Neural progenitor cell (in vitro differentiated cells): ENCODE data around the gene CDCP1. TPM values are rescaled to one million over a fixed set of nuclear protein-coding genes. Genes with fewer than 3 reads are reported as not detected.

Source experiments
- DNase-seq: peaks from one replicate; pipeline ENCODE4 v3.0.0-alpha.2; 2016; ENCODE audit warnings: low spot score
- H2AFZ ChIP-seq: fragments of 200-600 bp; sonication (generic); replicated peaks from 2 replicates; pipeline ENCODE4 v1.6.1; 2016; ENCODE audit warnings: antibody characterized with exemption
- H3F3A ChIP-seq: fragments of 200-600 bp; sonication (generic); 2 replicates; pipeline ENCODE4 v1.6.1; 2016; ENCODE audit warnings: antibody characterized with exemption, low read depth
- H3K27ac ChIP-seq: fragments of 200-600 bp; sonication (generic); 2 replicates; pipeline ENCODE4 v1.5.1; 2016; ENCODE audit warnings: mild to moderate bottlenecking
- H3K27me3 ChIP-seq: fragments of 200-600 bp; sonication (generic); 2 replicates; pipeline ENCODE4 v1.6.1; 2016; ENCODE audit warnings: mild to moderate bottlenecking, moderate library complexity
- H3K36me3 ChIP-seq: fragments of 200-600 bp; sonication (generic); 2 replicates; pipeline ENCODE4 v1.5.1; 2016
- H3K4me1 ChIP-seq: fragments of 200-600 bp; sonication (generic); 2 replicates; pipeline ENCODE4 v1.6.1; 2016; ENCODE audit warnings: mixed run types
- H3K4me2 ChIP-seq: fragments of 200-600 bp; sonication (generic); 2 replicates; pipeline ENCODE4 v1.6.1; 2016
- H3K4me3 ChIP-seq: fragments of 200-600 bp; sonication (generic); 2 replicates; pipeline ENCODE4 v1.5.1; 2016
- H3K79me2 ChIP-seq: fragments of 200-600 bp; sonication (generic); 2 replicates; pipeline ENCODE4 v1.6.1; 2016; ENCODE audit warnings: low read depth
- H3K9ac ChIP-seq: fragments of 200-600 bp; sonication (generic); 2 replicates; pipeline ENCODE4 v1.6.1; 2016
- H3K9me3 ChIP-seq: fragments of 200-600 bp; sonication (generic); 2 replicates; pipeline ENCODE4 v1.5.1; 2016; ENCODE audit warnings: low read depth
- H4K20me1 ChIP-seq: fragments of 200-600 bp; sonication (generic); 2 replicates; pipeline ENCODE4 v1.6.1; 2016; ENCODE audit warnings: low read depth
- H3K27ac Mint-ChIP-seq: 3 replicates; pipeline ENCODE4 v1.8.0; 2021; ENCODE audit warnings: mixed read lengths
- H3K27me3 Mint-ChIP-seq: 2 replicates; pipeline ENCODE4 v1.8.0; 2022; ENCODE audit warnings: low read depth, mild to moderate bottlenecking, inconsistent platforms, moderate library complexity, mixed read lengths; ENCODE audit not compliant: insufficient read depth
- H3K36me3 Mint-ChIP-seq: 3 replicates; pipeline ENCODE4 v1.8.0; 2021; ENCODE audit warnings: mixed read lengths
- H3K4me1 Mint-ChIP-seq: 3 replicates; pipeline ENCODE4 v1.8.0; 2021; ENCODE audit warnings: mixed read lengths
- H3K4me3 Mint-ChIP-seq: 3 replicates; pipeline ENCODE4 v1.8.0; 2021; ENCODE audit warnings: mild to moderate bottlenecking, moderate library complexity, mixed read lengths
- H3K9me3 Mint-ChIP-seq: 3 replicates; pipeline ENCODE4 v1.8.0; 2020; ENCODE audit warnings: mixed read lengths
- CTCF ChIP-seq: fragments of 200-600 bp; sonication (generic); IDR thresholded peaks from 2 replicates; pipeline ENCODE4 v1.5.1; 2017; ENCODE audit warnings: antibody characterized with exemption, mild to moderate bottlenecking
- EZH2 ChIP-seq: fragments of 200-600 bp; sonication (generic); IDR thresholded peaks from 2 replicates; pipeline ENCODE4 v1.6.1; 2017; ENCODE audit warnings: antibody characterized with exemption, mild to moderate bottlenecking, moderate library complexity
- EZH2phosphoT487 ChIP-seq: fragments of 200-600 bp; sonication (generic); IDR thresholded peaks from 2 replicates; pipeline ENCODE4 v1.6.1; 2017; ENCODE audit warnings: antibody characterized with exemption
- total RNA-seq: library from RNA; depleted of rRNA; stranded (reverse); fragments of >200 nt; gene quantifications from 2 replicates; pipeline ENCODE4 v1.2.3, GENCODE V29; 2015; ENCODE audit warnings: low replicate concordance

Gene CDCP1
- total RNA-seq, 1 donor from 2014 or later, result 0.24 TPM

GRCh38 chr3:45093176-45093575 is 53.0 kb downstream of the CDCP1 start:
- H3K4me2 ChIP-seq, result no peak overlapping the region
- H3K27me3 ChIP-seq, result no peaks in the 10 kb centered on the region
- H3K9ac ChIP-seq, result no peak overlapping the region
- H3K4me3 ChIP-seq, result no peak overlapping the region
- no peak overlapping the region for H3K27ac Mint-ChIP-seq
- H3K27ac ChIP-seq, result no peak overlapping the region
- no peaks in the 10 kb centered on the region for H3F3A ChIP-seq
- no peaks in the 10 kb centered on the region for H4K20me1 ChIP-seq
- no peak for DNase-seq
- no peak for TF ChIP-seq EZH2phosphoT487
- no peak for TF ChIP-seq CTCF
- no peaks in the 10 kb centered on the region for H3K9me3 ChIP-seq
- H3K4me1 ChIP-seq, result no peaks in the 10 kb centered on the region
- peaks cover 11% of the 10 kb centered on the region for H3K4me1 Mint-ChIP-seq
- no peaks in the 10 kb centered on the region for H3K36me3 Mint-ChIP-seq
- peaks cover 2% of the 10 kb centered on the region for H3K27me3 Mint-ChIP-seq
- no peak overlapping the region for H3K4me3 Mint-ChIP-seq
- H2AFZ ChIP-seq, result no peak overlapping the region
- no peaks in the 10 kb centered on the region for H3K79me2 ChIP-seq
- H3K36me3 ChIP-seq, result no peaks in the 10 kb centered on the region
- H3K9me3 Mint-ChIP-seq, result no peaks in the 10 kb centered on the region

DNA sequence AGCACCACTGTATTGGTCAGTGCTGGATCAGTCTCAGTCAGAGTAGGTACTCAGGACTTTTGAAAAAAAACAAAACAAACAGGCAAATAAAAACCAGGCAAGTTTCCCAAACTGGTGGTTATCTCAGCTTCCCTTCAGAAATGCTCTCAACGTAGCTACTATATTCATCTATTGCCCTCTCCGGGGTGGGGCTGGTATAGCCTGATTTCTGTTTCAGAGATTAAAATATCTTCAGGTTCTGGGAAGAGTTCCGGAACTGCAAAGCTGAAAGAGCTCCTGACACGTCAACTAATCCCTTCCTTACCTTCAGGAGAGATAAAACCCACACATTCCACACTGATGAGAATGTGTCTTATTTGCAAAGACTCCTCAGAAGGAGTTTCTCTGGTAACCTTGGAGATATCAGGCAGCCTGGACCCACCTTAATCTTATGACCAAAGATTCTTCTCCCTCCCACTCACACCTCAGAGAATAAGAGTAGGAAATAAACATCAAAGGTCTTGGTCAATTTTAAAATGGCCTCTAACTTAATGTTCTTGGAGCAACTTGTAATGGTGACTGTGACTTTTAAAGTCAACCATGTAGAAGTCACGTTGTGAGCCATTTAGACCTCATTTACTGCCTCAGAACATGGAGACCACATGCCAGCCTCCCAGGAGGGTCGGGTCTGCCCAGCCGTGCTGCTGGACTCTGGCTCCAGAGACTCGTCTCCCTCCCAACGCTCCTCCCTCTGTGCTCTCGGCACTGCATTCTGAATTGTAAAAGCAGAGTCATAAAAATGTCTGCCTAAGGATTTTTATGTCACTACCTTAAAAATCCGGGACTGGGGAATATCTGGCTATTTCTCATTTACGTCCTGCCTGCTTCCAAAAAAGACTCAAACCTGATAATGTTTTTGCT is 53.8 kb downstream of the CDCP1 start:
- Histone ChIP-seq H3K4me2 (no peak overlapping the region), H3K27me3 (no peaks in the 10 kb centered on the region), H3K4me1 (no peaks in the 10 kb centered on the region), H3K9me3 (no peaks in the 10 kb centered on the region), H3K79me2 (no peaks in the 10 kb centered on the region), H3K27ac (no peak overlapping the region), H3F3A (no peaks in the 10 kb centered on the region), H4K20me1 (no peaks in the 10 kb centered on the region), H3K9ac (no peak overlapping the region), H2AFZ (no peak overlapping the region), H3K4me3 (no peak overlapping the region), H3K36me3 (no peaks in the 10 kb centered on the region)
- no peaks in the 10 kb centered on the region for H3K36me3 Mint-ChIP-seq
- TF ChIP-seq CTCF (no peak), EZH2 (no peak), EZH2phosphoT487 (no peak)
- DNase-seq, result no peak
- H3K27me3 Mint-ChIP-seq, result peaks cover 5% of the 10 kb centered on the region
- H3K27ac Mint-ChIP-seq, result no peak overlapping the region
- no peak overlapping the region for H3K4me3 Mint-ChIP-seq
- no peaks in the 10 kb centered on the region for H3K9me3 Mint-ChIP-seq
- peaks cover 11% of the 10 kb centered on the region for H3K4me1 Mint-ChIP-seq

- Histone ChIP-seq H3K9ac (no peak overlapping the region), H3K4me2 (no peak overlapping the region), H3K79me2 (no peaks in the 10 kb centered on the region), H3F3A (no peaks in the 10 kb centered on the region), H3K4me1 (peaks cover 9% of the 10 kb centered on the region), H3K27me3 (no peaks in the 10 kb centered on the region), H2AFZ (no peak overlapping the region), H3K27ac (no peak overlapping the region), H3K36me3 (no peaks in the 10 kb centered on the region), H4K20me1 (no peaks in the 10 kb centered on the region), H3K9me3 (no peaks in the 10 kb centered on the region), H3K4me3 (no peak overlapping the region)
- Mint-ChIP-seq H3K4me1 (peaks cover 11% of the 10 kb centered on the region), H3K9me3 (no peaks in the 10 kb centered on the region), H3K4me3 (no peak overlapping the region), H3K36me3 (no peaks in the 10 kb centered on the region), H3K27ac (no peak overlapping the region), H3K27me3 (peaks cover 10% of the 10 kb centered on the region)
- DNase-seq, result no peak
- TF ChIP-seq EZH2phosphoT487, result no peak
- TF ChIP-seq CTCF, result no peak
- TF ChIP-seq EZH2, result no peak
Measured at GRCh38 chr3:45090855-45091254, 55.3 kb downstream of the CDCP1 start.
